ENCODE results near the gene ADAMTS9.

- no peak for TF ChIP-seq CTCF (IDR thresholded peaks at IDR 0.05 in 8 of 11, conservative IDR thresholded peaks at IDR 0.05 in 3 of 11)
- TF ChIP-seq POLR2A (IDR thresholded peaks at IDR 0.05) = no peak
- no peak for TF ChIP-seq POLR2AphosphoS5 (IDR thresholded peaks at IDR 0.05)
Observed at GRCh38 chr3:64556046-64556445, 131.8 kb downstream of the ADAMTS9 start.
